Measurements from ENCODE around the gene KRTAP5-10.

- TF ChIP-seq CTCF (conservative IDR thresholded peaks at IDR 0.05; ENCODE audit: low read length) (no peak), EZH2phosphoT487 (IDR thresholded peaks at IDR 0.05; ENCODE audit: borderline replicate concordance) (no peak)
Observed at GRCh38 chr11:71574418-71574817, 9.1 kb downstream of the KRTAP5-10 start.

Data from Loucy (cell line).